Left ventricle myocardium inferior (tissue), 1 donor: ENCODE results near the gene LSM6. TPM values are rescaled to one million over a fixed set of nuclear protein-coding genes. Genes with fewer than 3 reads are reported as not detected.

ENCODE experiments used
- DNase-seq: peaks from one replicate; pipeline ENCODE4 v3.0.0-alpha.2; 2020
- H3K27ac ChIP-seq: fragments of 200-600 bp; replicated peaks from 2 replicates; pipeline ENCODE4 v1.8.0; 2021
- H3K27me3 ChIP-seq: fragments of 200-600 bp; 2 replicates; pipeline ENCODE4 v1.8.0; 2021; ENCODE audit warnings: low read depth
- H3K36me3 ChIP-seq: fragments of 200-600 bp; 2 replicates; pipeline ENCODE4 v1.8.0; 2021
- H3K4me1 ChIP-seq: fragments of 200-600 bp; 2 replicates; pipeline ENCODE4 v1.8.0; 2021
- H3K4me3 ChIP-seq: fragments of 200-600 bp; 2 replicates; pipeline ENCODE4 v1.8.0; 2021; ENCODE audit warnings: mild to moderate bottlenecking, moderate library complexity
- H3K9me3 ChIP-seq: fragments of 200-600 bp; replicated peaks from 2 replicates; pipeline ENCODE4 v1.8.0; 2021
- intact Hi-C: fragments of 100-400 bp; cut with micrococcal nuclease; formaldehyde crosslinking; loops from one replicate; pipeline ENCODE4 v1.11.0; 2022
- total RNA-seq: library from RNA; stranded (reverse); fragmentation: NEBNext Ultra II Directional; extraction: Animal tissue kit (Norgen Biotek cat#: 25700); gene quantifications from one replicate; pipeline ENCODE4 v1.2.1, GENCODE V29; 2021
- TF ChIP-seq, protein P1 (sequence below): fragments of 200-600 bp; IDR thresholded peaks from 2 replicates; pipeline ENCODE4 v1.8.0; 2021; ENCODE audit warnings: antibody characterized with exemption, mild to moderate bottlenecking, borderline replicate concordance
- donor health status: DM: no; HTN: yes; CAD: no; lungs with severe emphysema.

The LSM6 gene
- total RNA-seq, 1 donor from 2014 or later, result 15.9 TPM

DNA sequence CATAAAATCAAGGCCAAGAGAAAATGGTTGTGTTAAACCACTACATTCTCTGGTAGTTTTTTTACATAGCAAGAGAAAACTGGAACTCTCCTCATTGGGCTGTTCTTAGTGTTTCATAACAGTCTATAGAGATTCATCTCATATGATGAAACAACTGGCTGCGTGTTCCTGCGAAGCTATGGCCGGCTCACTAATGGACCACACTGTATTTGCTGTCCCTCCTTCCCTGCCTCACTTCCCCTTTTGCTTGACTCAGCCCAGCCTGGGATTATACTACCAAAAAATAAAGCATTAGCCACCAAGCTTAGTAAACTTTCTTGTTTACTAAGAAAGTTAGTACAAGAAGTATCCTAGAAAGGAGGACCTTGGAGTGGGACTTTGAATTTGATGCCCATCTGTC is 31.6 kb upstream of the LSM6 start:
- intact Hi-C loops, result no loop called here
- DNase-seq, result no peak

DNA sequence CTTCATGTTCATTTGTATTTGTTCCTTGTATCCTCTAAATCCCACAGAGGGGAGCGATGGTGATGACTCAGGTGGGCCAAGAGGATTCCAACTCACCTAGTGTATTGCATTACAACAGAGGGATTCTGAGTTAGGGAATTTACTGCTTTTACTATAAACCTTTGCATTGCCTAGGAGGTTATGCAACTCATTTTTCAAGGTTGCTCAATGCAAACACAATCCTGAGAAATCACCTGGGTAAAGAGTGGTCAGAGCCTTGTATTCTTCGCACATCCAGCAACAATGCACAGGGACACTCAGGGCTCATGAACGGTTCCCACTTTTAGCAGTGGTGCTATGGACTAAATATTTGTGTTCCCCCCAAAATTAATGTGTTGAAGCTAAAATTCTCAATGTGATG is 28.6 kb upstream of the LSM6 start:
- TF ChIP-seq, protein P1, sequence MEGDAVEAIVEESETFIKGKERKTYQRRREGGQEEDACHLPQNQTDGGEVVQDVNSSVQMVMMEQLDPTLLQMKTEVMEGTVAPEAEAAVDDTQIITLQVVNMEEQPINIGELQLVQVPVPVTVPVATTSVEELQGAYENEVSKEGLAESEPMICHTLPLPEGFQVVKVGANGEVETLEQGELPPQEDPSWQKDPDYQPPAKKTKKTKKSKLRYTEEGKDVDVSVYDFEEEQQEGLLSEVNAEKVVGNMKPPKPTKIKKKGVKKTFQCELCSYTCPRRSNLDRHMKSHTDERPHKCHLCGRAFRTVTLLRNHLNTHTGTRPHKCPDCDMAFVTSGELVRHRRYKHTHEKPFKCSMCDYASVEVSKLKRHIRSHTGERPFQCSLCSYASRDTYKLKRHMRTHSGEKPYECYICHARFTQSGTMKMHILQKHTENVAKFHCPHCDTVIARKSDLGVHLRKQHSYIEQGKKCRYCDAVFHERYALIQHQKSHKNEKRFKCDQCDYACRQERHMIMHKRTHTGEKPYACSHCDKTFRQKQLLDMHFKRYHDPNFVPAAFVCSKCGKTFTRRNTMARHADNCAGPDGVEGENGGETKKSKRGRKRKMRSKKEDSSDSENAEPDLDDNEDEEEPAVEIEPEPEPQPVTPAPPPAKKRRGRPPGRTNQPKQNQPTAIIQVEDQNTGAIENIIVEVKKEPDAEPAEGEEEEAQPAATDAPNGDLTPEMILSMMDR, result no peak
- intact Hi-C loops, result no loop called here
- Histone ChIP-seq H3K4me1 (no peaks in the 10 kb centered on the region), H3K9me3 (no peaks in the 10 kb centered on the region), H3K36me3 (no peaks in the 10 kb centered on the region), H3K27ac (no peak overlapping the region), H3K27me3 (peaks cover 6% of the 10 kb centered on the region), H3K4me3 (no peak overlapping the region)
- no peak for DNase-seq

More for the DNA sequence above, 31.6 kb upstream of the LSM6 start:
- Histone ChIP-seq H3K9me3 (no peaks in the 10 kb centered on the region), H3K4me1 (no peaks in the 10 kb centered on the region), H3K27me3 (peaks cover 6% of the 10 kb centered on the region), H3K27ac (no peak overlapping the region), H3K36me3 (no peaks in the 10 kb centered on the region), H3K4me3 (no peak overlapping the region)
- TF ChIP-seq, protein P1, result no peak

DNA sequence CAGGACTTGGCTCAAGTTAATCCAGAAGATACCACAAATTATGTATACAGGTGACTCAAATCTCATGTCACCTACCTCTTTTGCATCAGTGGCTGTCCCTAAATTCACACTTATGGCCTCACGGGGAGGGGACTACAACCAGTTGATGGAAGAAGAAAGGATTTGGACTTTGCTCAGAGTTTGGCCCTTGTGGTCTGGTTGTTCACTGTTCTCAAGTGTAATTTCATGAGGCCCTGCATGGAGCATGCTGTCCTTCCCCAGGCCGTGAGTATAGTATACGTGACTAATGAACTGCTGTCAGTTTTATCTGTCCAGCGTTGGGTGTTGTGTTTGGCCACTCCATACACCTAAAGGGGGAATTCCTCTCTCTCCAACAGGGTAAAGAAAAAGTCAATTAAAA is 27.5 kb upstream of the LSM6 start:
- peaks cover 6% of the 10 kb centered on the region for H3K27me3 ChIP-seq
- no peak overlapping the region for H3K4me3 ChIP-seq
- intact Hi-C loops, result no loop called here
- TF ChIP-seq, protein P1, result no peak
- no peak overlapping the region for H3K27ac ChIP-seq
- no peaks in the 10 kb centered on the region for H3K4me1 ChIP-seq
- H3K9me3 ChIP-seq, result no peaks in the 10 kb centered on the region
- H3K36me3 ChIP-seq, result no peaks in the 10 kb centered on the region
- no peak for DNase-seq

DNA sequence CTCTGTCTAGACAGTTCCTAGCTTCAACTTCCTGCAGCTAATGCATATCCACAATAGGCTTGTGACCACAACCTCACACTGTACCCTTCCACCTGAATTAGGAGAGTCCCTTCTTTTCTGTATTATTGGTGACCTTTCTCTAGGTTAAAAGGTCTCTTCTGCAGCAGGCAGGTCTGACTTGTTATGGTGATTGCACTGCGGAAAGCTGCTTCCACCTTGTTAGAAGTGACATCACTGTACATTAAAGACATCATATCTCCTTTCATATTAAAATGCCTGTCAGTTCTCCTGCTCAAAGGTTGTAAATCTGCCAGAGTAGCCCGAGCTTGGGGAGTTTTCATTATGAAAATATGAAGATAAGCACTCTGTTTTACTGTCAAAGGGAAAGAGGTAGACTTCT is 21.5 kb upstream of the LSM6 start:
- TF ChIP-seq, protein P1, result no peak
- intact Hi-C loops, result no loop called here
- Histone ChIP-seq H3K36me3 (no peaks in the 10 kb centered on the region), H3K4me3 (no peak overlapping the region), H3K27me3 (peaks cover 5% of the 10 kb centered on the region), H3K9me3 (peaks cover 11% of the 10 kb centered on the region), H3K27ac (no peak overlapping the region), H3K4me1 (no peaks in the 10 kb centered on the region)
- DNase-seq, result no peak

DNA sequence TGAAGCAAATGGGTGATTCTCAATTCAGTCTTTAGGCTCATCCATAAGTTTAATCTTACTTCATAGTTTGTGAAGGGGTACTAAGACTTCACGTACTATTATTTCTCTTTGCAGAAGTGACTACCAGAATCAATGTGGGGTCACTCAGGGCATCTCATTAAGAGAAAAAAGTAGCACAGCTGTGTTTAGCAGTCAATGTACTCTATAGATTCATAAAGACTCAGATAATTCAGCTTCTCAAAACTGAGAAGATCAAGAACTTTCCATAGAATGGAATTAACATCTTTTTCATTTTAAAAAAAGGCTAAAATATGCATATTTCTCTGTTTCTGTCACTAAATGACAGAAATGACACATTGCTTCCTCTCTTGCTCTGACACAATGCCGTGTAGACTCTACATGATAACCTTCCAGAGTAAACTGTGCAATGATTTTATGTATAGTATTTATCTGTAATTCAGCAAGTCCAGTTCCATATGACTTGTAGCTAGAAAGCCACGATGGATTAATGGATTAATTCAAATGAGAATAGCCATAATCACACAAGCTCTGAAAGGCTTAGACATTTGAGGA is 20.3 kb upstream of the LSM6 start:
- H3K9me3 ChIP-seq, result peaks cover 11% of the 10 kb centered on the region
- TF ChIP-seq, protein P1, result no peak
- intact Hi-C loops, result no loop called here

More for the DNA sequence above, 20.3 kb upstream of the LSM6 start:
- peaks cover 5% of the 10 kb centered on the region for H3K27me3 ChIP-seq
- no peak overlapping the region for H3K4me3 ChIP-seq
- H3K4me1 ChIP-seq, result no peaks in the 10 kb centered on the region
- H3K36me3 ChIP-seq, result no peaks in the 10 kb centered on the region
- DNase-seq, result no peak
- H3K27ac ChIP-seq, result no peak overlapping the region
